SK-N-SH (cell line): ENCODE results near the gene NIPAL4. TPM values are rescaled to one million over a fixed set of nuclear protein-coding genes. Genes with fewer than 3 reads are reported as not detected.

Source experiments
- CTCF ChIA-PET: fragments of 300-600, 350-600 bp; formaldehyde crosslinking; extraction: SDS; loops from one replicate; lab custom pipeline; 2021; lab: Yijun Ruan, JAX
- POLR2A ChIA-PET: fragments of 350-600 bp; sonication (Branson Sonifier 250); formaldehyde crosslinking; extraction: SDS; loops from one replicate; lab custom pipeline; 2020; ENCODE audit warnings: antibody characterized with exemption, inconsistent platforms; lab: Yijun Ruan, JAX
- DNase-seq: peaks from one replicate; pipeline ENCODE4 v3.0.0; 2012
- H2AFZ ChIP-seq: fragments of 200-600 bp; sonication (generic); 2 replicates; pipeline ENCODE4 v1.8.1; 2016; ENCODE audit warnings: antibody characterized with exemption, mild to moderate bottlenecking, low read depth
- H3F3A ChIP-seq: fragments of 200-600 bp; sonication (generic); replicated peaks from 2 replicates; pipeline ENCODE3; 2016; ENCODE audit warnings: antibody characterized with exemption, mild to moderate bottlenecking; ENCODE audit not compliant: insufficient read depth
- H3K27ac ChIP-seq, 2 experiments: fragments of 200-500 bp in 1 of 2; fragments of 200-600 bp in 1 of 2; sonication (Bioruptor generic) in 1 of 2; sonication (generic), shearing (Covaris generic) in 1 of 2; 2 replicates each; pipeline versions ENCODE4 v1.5.1 to v1.6.1; 2014 to 2016; ENCODE audit warnings: low read depth in 2 of 2, inconsistent platforms in 1 of 2, low read length in 1 of 2, mild to moderate bottlenecking in 1 of 2, mixed read lengths in 1 of 2
- H3K27me3 ChIP-seq: fragments of 200-600 bp; sonication (generic), shearing (Covaris generic); 2 replicates; pipeline ENCODE4 v1.6.1; 2016; ENCODE audit warnings: mixed run types; ENCODE audit not compliant: insufficient read depth
- H3K36me3 ChIP-seq, 2 experiments: fragments of 200-500 bp in 1 of 2; fragments of 200-600 bp in 1 of 2; sonication (Bioruptor generic) in 1 of 2; sonication (generic) in 1 of 2; replicated peaks in 1 of 2; 2 replicates each; pipeline versions ENCODE3 to v1.5.1; 2014 to 2016; ENCODE audit warnings: low read length in 1 of 2, mild to moderate bottlenecking in 1 of 2; ENCODE audit not compliant: insufficient read depth in 2 of 2, control insufficient read depth in 1 of 2
- H3K4me1 ChIP-seq, 2 experiments: fragments of 200-500 bp in 1 of 2; fragments of 200-600 bp in 1 of 2; sonication (Bioruptor generic) in 1 of 2; sonication (generic), shearing (Covaris generic) in 1 of 2; 2 replicates each; pipeline versions ENCODE4 v1.5.1 to v1.6.1; 2014 to 2016; ENCODE audit warnings: low read depth in 1 of 2, low read length in 1 of 2, mixed run types in 1 of 2; ENCODE audit not compliant: insufficient read depth in 2 of 2, control insufficient read depth in 1 of 2
- H3K4me2 ChIP-seq: fragments of 200-600 bp; sonication (generic), shearing (Covaris generic); 2 replicates; pipeline ENCODE4 v1.6.1; 2017; ENCODE audit warnings: mixed run types
- H3K4me3 ChIP-seq, 2 experiments: fragments of 200-500 bp in 1 of 2; fragments of 200-600 bp in 1 of 2; sonication (Bioruptor generic) in 1 of 2; sonication (generic), shearing (Covaris generic) in 1 of 2; 2 replicates each; pipeline versions ENCODE4 v1.5.1 to v1.8.1; 2014 to 2016; ENCODE audit warnings: low read depth in 2 of 2, inconsistent platforms in 1 of 2, low read length in 1 of 2, mild to moderate bottlenecking in 1 of 2, mixed read lengths in 1 of 2, moderate library complexity in 1 of 2
- H3K79me2 ChIP-seq: fragments of 200-600 bp; sonication (generic); 2 replicates; pipeline ENCODE4 v1.8.1; 2017; ENCODE audit warnings: mild to moderate bottlenecking; ENCODE audit not compliant: insufficient read depth
- H3K9ac ChIP-seq: fragments of 200-600 bp; sonication (generic); 2 replicates; pipeline ENCODE4 v1.6.1; 2017; ENCODE audit warnings: mixed run types
- H3K9me2 ChIP-seq: fragments of 200-600 bp; sonication (generic); 2 replicates; pipeline ENCODE4 v1.6.1; 2017; ENCODE audit warnings: mixed run types
- H3K9me3 ChIP-seq: fragments of 200-600 bp; sonication (generic); 2 replicates; pipeline ENCODE4 v1.6.1; 2017; ENCODE audit warnings: mixed run types, mild to moderate bottlenecking, moderate library complexity
- H4K20me1 ChIP-seq: fragments of 200-600 bp; sonication (generic); 2 replicates; pipeline ENCODE4 v1.6.1; 2017; ENCODE audit warnings: mild to moderate bottlenecking, mixed run types; ENCODE audit not compliant: insufficient read depth
- CHD2 ChIP-seq: fragments of 150-350 bp; IDR thresholded peaks from 2 replicates; pipeline ENCODE4 v1.6.1; 2018; ENCODE audit warnings: low read length; ENCODE audit not compliant: partially characterized antibody
- CTCF ChIP-seq: fragments of 200-600 bp; sonication (generic); IDR thresholded peaks from 2 replicates; pipeline ENCODE4 v1.6.1; 2017; ENCODE audit warnings: antibody characterized with exemption, mild to moderate bottlenecking, moderate library complexity
- EP300 ChIP-seq, 2 experiments: IDR thresholded peaks; 2 replicates each; pipeline versions ENCODE4 v1.4.0 to v1.6.1; 2012; ENCODE audit warnings: borderline replicate concordance in 1 of 2, low read depth in 1 of 2, low read length in 1 of 2
- GATA2 ChIP-seq: sonication (generic); formaldehyde crosslinking; IDR thresholded peaks from 2 replicates; pipeline ENCODE4 v1.5.0; 2020; ENCODE audit warnings: mild to moderate bottlenecking, missing genetic modification reagents
- MAX ChIP-seq: IDR thresholded peaks from 2 replicates; pipeline ENCODE4 v1.4.0; 2012; ENCODE audit warnings: low read depth
- MXI1 ChIP-seq: IDR thresholded peaks from 2 replicates; pipeline ENCODE4 v1.6.1; 2012; ENCODE audit warnings: mild to moderate bottlenecking, low read depth, low read length, improper control_type of control experiment
- NFIC ChIP-seq: IDR thresholded peaks from 2 replicates; pipeline ENCODE4 v1.4.0; 2012; ENCODE audit warnings: borderline replicate concordance
- PBX3 ChIP-seq: IDR thresholded peaks from 2 replicates; pipeline ENCODE4; 2012
- RAD21 ChIP-seq: IDR thresholded peaks from 2 replicates; pipeline ENCODE4 v1.6.1; 2012; ENCODE audit warnings: mild to moderate bottlenecking, low read length
- RCOR1 ChIP-seq: fragments of 150-350 bp; IDR thresholded peaks from 2 replicates; pipeline ENCODE4 v1.6.1; 2017; ENCODE audit warnings: antibody characterized with exemption, low read length
- RFX5 ChIP-seq: IDR thresholded peaks from 2 replicates; pipeline ENCODE4 v1.6.1; 2012; ENCODE audit warnings: mild to moderate bottlenecking, improper control_type of control experiment, low read length
- RXRA ChIP-seq: IDR thresholded peaks from 2 replicates; pipeline ENCODE4 v1.4.0; 2012; ENCODE audit warnings: low read depth, mild to moderate bottlenecking, borderline replicate concordance
- SIN3A ChIP-seq: IDR thresholded peaks from 2 replicates; pipeline ENCODE4 v1.6.1; 2012; ENCODE audit warnings: low read depth, mild to moderate bottlenecking, low read length, moderate library complexity, borderline replicate concordance
- TCF12 ChIP-seq: IDR thresholded peaks from 2 replicates; pipeline ENCODE4 v1.4.0; 2012
- TEAD4 ChIP-seq: IDR thresholded peaks from 2 replicates; pipeline ENCODE4 v1.4.0; 2012; ENCODE audit warnings: mild to moderate bottlenecking, borderline replicate concordance; ENCODE audit not compliant: insufficient read depth
- USF1 ChIP-seq: IDR thresholded peaks from 2 replicates; pipeline ENCODE4 v1.4.0; 2012; ENCODE audit warnings: low read depth, borderline replicate concordance
- ZBTB33 ChIP-seq: IDR thresholded peaks from 2 replicates; pipeline ENCODE4 v1.4.0; 2012; ENCODE audit warnings: low read depth, borderline replicate concordance
- WGBS: methylation state at CpG from one replicate; pipeline ENCODE4 v1.1.6; 2017; ENCODE audit warnings: low lambda C conversion rate; 5-methylcytosine and 5-hydroxymethylcytosine counted together
- polyA plus RNA-seq, 3 experiments: library from polyadenylated mRNA; depleted of rRNA; stranded (reverse); fragments of >200 nt; gene quantifications; 2 replicates each; pipeline ENCODE4 v1.2.3, GENCODE V29; 2012

NIPAL4 gene
- polyA plus RNA-seq, 1 of the 3 experiments (the other 2 are of a cell fraction): 2.3 TPM

GRCh38 chr5:157443041-157443549 lies 16.9 kb upstream of the NIPAL4 start:
- H3K4me3 ChIP-seq: peak overlapping the region in 1 of 2 experiments; percentile 26; a peak in 2 of 4 replicates
- peak; percentile 82 for DNase-seq
- peaks cover 9% of the 10 kb centered on the region for H3K9me3 ChIP-seq
- no peaks in the 10 kb centered on the region for H3K79me2 ChIP-seq
- H3K9me2 ChIP-seq: no peaks in the 10 kb centered on the region
- CTCF ChIA-PET: interaction anchor here (0.9 to 1.2 kb wide), 6 partner anchors 10 to 190 kb away, joined by 3 to 4 read pairs (median 3); no protein-coding TSS in a partner anchor
- H4K20me1 ChIP-seq: no peaks in the 10 kb centered on the region
- WGBS: 16% methylated on average over 7 of the region's 7 CpGs
- POLR2A ChIA-PET: interaction anchor here (0.6 kb wide), 1 partner anchor 478 kb away, joined by 5 read pairs; no protein-coding TSS in a partner anchor
- H3F3A ChIP-seq: peaks cover 16% of the 10 kb centered on the region
- H3K4me1 ChIP-seq: peaks cover 8 to 23% of the 10 kb centered on the region in 2 experiments; a peak in 2 of 4 replicates
- H3K36me3 ChIP-seq: peaks cover 0 to 5% of the 10 kb centered on the region in 2 experiments
- peak overlapping the region; percentile 36; the same call in 1 of the 2 replicates for H2AFZ ChIP-seq
- no peaks in the 10 kb centered on the region for H3K27me3 ChIP-seq
- H3K27ac ChIP-seq: peak overlapping the region; percentile 73 to 84
- TF ChIP-seq RCOR1: no peak
- TF ChIP-seq EP300 (IDR thresholded peaks at IDR 0.05; ENCODE audit: borderline replicate concordance in 1 of 2, low read depth in 1 of 2, low read length in 1 of 2): peak in 1 of 2 experiments; percentile 53; a peak in 2 of 4 replicates
- peak; percentile 58 for TF ChIP-seq GATA2
- peak; percentile 44; the same call in 1 of the 2 replicates for TF ChIP-seq MXI1
- peak; percentile 51; the same call in 1 of the 2 replicates for TF ChIP-seq TCF12
- peak; percentile 78 for TF ChIP-seq PBX3
- peak; percentile 90 for TF ChIP-seq NFIC
- TF ChIP-seq RAD21: no peak
- no peak for TF ChIP-seq USF1
- peak overlapping the region; percentile 13; the same call in 1 of the 2 replicates for H3K9ac ChIP-seq
- H3K4me2 ChIP-seq: peak overlapping the region; percentile 55

- TF ChIP-seq CTCF (no peak), ZBTB33 (no peak), RFX5 (no peak), MAX (no peak), RXRA (no peak), GATA2 (no peak), SIN3A (no peak), TEAD4 (no peak), CHD2 (no peak)
Observed at GRCh38 chr5:157444224-157444623, 15.8 kb upstream of the NIPAL4 start.

More at GRCh38 chr5:157444224-157444623, 15.8 kb upstream of the NIPAL4 start:
- POLR2A ChIA-PET: interaction anchor here (0.6 kb wide), 1 partner anchor 286 kb away, joined by 3 read pairs; no protein-coding TSS in a partner anchor
- peak overlapping the region; percentile 14; the same call in 1 of the 2 replicates for H2AFZ ChIP-seq
- H3K4me1 ChIP-seq: peaks cover 8 to 26% of the 10 kb centered on the region in 2 experiments; a peak in 2 of 4 replicates
- H3K4me3 ChIP-seq: no peak overlapping the region
- H3K27me3 ChIP-seq: no peaks in the 10 kb centered on the region
- H3K9me3 ChIP-seq: peaks cover 9% of the 10 kb centered on the region
- no peak overlapping the region for H3K4me2 ChIP-seq
- H3K27ac ChIP-seq: peak overlapping the region; percentile 73 to 84; a peak in 3 of 4 replicates
- H3F3A ChIP-seq: peaks cover 16% of the 10 kb centered on the region
- H4K20me1 ChIP-seq: no peaks in the 10 kb centered on the region
- CTCF ChIA-PET: interaction anchor here (0.5 to 1.7 kb wide), 6 partner anchors 21 to 1827 kb away, joined by 3 to 4 read pairs (median 3); no protein-coding TSS in a partner anchor
- H3K36me3 ChIP-seq: peaks cover 0 to 5% of the 10 kb centered on the region in 2 experiments
- no peak overlapping the region for H3K9ac ChIP-seq
- no peaks in the 10 kb centered on the region for H3K79me2 ChIP-seq
- DNase-seq: no peak
- no peaks in the 10 kb centered on the region for H3K9me2 ChIP-seq
- WGBS: 94% methylated on average over 4 of the region's 4 CpGs
